Mammary epithelial cell (primary cell): ENCODE data around the gene FPR2.

Source experiments
- CTCF ChIP-seq, 2 donors: IDR thresholded peaks in 1 of 2; conservative IDR thresholded peaks in 1 of 2; 2 replicates each; pipeline ENCODE4 v1.5.1; 2011 to 2012; ENCODE audit warnings: inconsistent platforms in 2 of 2, low read length in 2 of 2, mild to moderate bottlenecking in 2 of 2, control low read depth in 1 of 2, low read depth in 1 of 2; ENCODE audit not compliant: insufficient read depth in 1 of 2; ENCODE audit errors: extremely low read depth in 1 of 2
- EZH2 ChIP-seq: IDR thresholded peaks from 2 replicates; pipeline ENCODE4 v1.6.1; 2012; ENCODE audit warnings: low read length, inconsistent platforms, borderline replicate concordance

GRCh38 chr19:51754770-51755169, 6.2 kb upstream of the FPR2 start:
- no peak for TF ChIP-seq CTCF (conservative IDR thresholded peaks at IDR 0.05 in 1 of 2, IDR thresholded peaks at IDR 0.05 in 1 of 2; ENCODE audit: extremely low read depth in 1 of 2, insufficient read depth in 1 of 2, low read depth in 1 of 2, low read length in 2 of 2)
- no peak for TF ChIP-seq EZH2
